ENCODE measurements around the gene SERPINB12.

The SERPINB12 gene

DNA sequence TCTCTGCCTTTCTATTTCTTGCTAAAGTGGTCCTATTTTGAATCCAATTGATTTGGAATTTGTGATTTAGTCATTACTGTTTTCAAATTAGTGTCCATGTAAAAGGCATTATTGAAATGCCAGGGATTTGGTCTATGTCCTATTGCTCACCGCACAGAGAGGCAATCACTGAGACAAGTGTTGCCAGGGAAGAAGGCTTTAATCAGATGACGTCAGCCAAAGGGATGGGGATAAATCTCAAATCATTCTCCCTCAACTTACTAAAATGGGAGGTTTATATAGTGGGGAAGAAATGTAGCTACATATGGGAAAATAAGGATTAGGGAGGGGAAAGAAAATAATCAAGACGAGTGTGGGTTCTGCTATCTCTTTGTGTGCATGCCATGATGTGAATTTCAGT lies 9.6 kb downstream of the SERPINB12 start:
- no peak for DNase-seq

- DNase-seq = no peak
Observed at GRCh38 chr18:63552581-63552980, 10.4 kb downstream of the SERPINB12 start.

GRCh38 chr18:63553081-63553480 lies 10.9 kb downstream of the SERPINB12 start:
- peak; percentile 33 for DNase-seq

DNA sequence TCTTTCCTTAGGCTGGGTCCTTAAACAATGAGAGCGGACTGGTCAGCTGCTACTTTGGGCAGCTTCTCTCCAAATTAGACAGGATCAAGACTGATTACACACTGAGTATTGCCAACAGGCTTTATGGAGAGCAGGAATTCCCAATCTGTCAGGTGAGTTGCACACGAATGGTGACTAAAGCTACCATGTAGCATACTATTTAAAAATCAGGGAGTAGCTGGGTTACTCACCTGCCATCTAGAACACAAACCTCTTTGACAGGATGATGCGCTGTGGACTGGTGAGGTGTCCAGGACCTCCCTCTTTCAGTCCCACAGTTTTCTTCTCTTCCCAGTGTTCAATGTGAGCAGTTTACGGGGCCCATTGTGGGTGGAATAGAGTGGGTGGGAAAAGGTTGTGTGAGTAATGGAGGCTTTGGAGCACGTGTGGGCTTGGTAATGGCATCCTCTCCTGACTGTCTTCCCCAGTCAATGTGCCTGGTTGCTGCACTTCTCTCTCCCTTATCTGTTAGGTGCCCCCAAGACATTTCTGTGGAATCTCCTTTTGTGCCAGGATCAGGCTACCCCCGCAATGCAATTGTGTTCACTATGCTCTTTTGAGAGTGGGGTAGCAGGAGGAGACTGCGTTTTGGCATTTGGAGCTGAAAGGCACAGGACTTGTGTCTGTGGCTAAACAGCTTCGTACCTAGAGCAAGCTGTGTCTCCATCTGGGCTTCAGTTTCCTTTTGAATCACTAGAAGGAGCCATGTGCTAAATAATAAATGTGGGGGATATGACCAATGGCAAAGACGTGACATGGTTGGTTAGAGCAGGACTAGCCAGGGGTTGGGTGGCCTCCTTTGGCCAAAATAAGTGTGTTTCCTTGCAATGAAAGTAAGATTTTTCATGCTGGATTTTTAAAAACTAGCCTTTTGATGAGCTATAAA lies 17.7 kb downstream of the SERPINB12 start:
- no peak for DNase-seq

DNA sequence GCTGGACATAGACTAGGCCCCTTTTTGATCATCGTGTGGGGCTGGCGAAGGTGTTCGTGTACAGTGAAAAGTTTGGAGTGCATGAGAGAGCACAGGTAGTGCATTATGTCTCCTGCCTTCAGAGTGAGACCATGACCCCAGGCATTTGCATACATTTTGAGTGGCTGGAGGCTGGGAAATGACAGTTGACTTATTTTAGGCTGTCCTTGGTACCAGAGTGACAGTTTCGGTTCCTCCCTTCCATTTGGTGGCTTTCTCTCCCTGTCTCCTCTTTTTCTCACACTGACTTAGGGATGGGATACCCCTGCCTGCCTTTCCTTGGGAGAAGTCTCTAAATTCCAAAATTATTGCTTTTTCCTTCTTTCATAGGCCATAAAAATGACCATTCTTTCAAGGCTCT lies 20.1 kb downstream of the SERPINB12 start:
- DNase-seq = no peak

DNA sequence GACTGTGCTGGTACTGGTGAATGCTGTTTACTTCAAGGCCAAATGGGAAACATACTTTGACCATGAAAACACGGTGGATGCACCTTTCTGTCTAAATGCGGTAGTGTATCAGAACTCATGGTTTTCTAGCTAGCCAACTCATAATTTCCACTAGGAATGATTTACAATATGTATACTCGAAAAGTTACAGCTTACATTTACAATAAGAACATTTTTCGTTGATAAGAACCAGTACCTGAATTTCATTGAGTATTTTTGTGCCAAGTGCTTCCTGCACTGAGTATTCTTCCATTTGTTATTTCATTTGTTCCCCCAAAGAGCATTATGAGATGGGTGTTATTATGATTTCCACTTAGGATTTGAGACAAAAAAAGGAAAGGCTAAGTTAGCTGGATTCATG lies 21.9 kb downstream of the SERPINB12 start:
- no peak for DNase-seq

DNA sequence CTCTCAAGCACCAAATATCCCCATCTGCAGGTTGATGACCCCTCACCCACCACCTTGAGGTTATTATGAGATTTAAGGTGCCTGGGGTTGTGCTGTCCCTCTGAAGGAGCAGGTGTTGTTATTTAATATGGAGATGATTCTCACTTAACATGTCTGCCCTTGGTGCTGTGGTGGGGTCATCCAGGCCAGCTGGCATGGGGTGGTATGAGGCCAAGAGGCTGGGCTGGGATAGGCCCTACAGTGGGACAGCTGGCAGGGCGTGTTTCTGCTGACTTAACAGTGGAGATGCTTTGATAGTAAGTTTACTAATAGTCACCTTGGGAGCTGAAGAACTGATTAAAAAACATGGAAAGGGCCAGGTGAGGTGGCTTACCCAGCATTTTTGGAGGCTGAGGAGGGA lies 22.4 kb downstream of the SERPINB12 start:
- DNase-seq = peak; percentile 24

GRCh38 chr18:63567276-63567675 lies 25.1 kb downstream of the SERPINB12 start:
- no peak for DNase-seq

GRCh38 chr18:63567825-63568224 lies 25.7 kb downstream of the SERPINB12 start:
- no peak for DNase-seq

- no peak for DNase-seq
Observed at GRCh38 chr18:63570721-63571120, 28.6 kb downstream of the SERPINB12 start.

DNA sequence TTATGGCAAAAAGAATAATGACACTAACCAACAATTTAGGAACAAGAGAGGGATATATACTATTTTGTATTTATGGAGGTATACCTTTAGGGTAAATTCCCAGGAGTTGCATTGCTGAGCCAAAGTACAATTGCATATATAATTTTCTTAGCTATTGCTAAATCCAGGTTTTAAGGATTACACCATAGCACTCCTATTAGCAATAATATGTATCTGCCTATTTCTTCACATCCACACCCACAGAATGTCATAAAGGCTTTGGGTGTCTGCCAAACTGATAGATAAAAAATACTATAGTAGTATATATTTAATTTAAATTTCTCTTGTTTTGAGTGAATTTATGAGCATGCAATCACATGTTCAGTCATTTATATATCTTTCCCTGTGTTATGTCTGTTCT lies 33.5 kb downstream of the SERPINB12 start:
- DNase-seq = no peak

GRCh38 chr18:63578357-63578958 lies 36.3 kb downstream of the SERPINB12 start:
- no peak for DNase-seq

DNA sequence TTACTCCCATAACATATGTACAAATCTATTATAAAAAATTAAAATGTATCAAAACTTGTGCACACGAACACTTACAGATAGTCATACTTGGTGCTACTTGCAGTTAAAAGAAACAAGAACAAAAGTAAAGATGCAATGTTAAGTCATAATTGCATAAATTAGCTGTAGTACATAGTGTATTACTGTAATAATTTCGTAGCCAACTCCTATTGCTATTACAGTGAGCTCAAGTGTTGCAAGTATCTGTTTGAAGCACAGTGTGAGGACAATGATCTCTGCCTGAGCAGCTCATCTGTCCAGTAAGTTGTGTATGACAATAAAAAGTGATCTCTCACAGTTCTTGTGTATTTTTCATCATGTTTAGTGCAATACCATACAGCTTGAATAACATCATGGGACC lies 37.4 kb downstream of the SERPINB12 start:
- no peak for DNase-seq

- no peak for DNase-seq
Observed at GRCh38 chr18:63585988-63586387, 43.8 kb downstream of the SERPINB12 start.

DNA sequence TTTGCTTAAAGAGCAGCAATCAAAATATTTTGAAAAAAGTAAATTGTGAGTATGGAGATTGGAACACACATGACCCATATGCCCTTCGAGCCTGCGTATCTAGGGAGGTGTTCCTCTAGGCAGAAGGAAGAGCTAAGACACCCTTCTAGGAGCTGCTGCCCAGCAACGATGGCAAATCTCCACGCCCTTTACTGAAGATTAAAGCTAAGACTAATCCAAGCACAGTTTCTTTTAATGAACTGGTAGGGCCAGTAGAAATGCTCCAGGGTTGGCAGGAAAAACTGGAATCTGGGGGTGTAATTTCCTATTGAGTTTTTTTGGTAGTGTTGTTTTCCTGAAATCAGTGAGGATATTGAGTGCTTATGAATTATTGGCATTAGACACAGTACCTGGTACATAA lies 44.3 kb downstream of the SERPINB12 start:
- no peak for DNase-seq

GRCh38 chr18:63586966-63587365 lies 44.8 kb downstream of the SERPINB12 start, which contains the start of gene SERPINB13:
TSS of gene SERPINB13 (plus strand) at chr18:63587343. CDS start at chr18:63588668, 1,325 bp downstream.
- DNase-seq = no peak

DNA sequence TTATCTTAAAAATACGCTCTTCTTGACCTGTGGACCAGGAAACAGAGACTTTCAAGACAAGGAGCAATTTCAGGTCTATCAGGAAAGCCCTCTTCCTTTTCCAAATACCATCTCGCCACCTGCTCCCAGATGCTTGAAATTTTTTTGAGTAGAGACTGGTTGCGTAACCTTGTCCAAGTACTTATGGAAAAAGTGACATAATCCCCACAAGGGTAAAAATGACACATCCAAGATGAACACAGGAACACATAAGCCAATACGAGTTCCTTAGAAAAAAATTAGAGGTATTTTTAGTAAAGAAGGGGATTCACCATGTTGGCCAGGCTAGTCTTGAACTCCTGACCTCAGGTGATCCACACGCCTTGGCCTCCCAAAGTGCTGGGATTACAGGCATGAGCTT lies 46.7 kb downstream of the SERPINB12 start:
- no peak for DNase-seq

DNA sequence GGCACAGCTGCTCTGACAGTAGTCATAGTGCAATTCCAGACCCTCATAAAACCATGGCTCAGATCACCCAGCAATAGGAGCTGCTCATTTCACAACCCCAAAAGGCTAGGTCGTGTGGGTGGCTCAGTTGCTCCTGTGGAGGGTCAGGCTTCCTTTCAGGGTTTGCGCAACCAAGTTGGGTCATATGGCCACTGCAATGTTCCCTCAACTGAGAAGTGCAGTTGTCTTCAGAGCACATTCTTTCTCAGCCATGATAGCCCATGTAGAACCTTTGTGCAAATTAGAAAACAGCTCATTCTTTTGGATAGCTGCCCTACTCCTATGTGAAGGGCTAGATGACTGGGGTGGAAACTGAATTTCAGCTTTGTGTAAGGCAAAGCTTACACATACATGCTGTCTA lies 48.2 kb downstream of the SERPINB12 start:
- DNase-seq = no peak

DNA sequence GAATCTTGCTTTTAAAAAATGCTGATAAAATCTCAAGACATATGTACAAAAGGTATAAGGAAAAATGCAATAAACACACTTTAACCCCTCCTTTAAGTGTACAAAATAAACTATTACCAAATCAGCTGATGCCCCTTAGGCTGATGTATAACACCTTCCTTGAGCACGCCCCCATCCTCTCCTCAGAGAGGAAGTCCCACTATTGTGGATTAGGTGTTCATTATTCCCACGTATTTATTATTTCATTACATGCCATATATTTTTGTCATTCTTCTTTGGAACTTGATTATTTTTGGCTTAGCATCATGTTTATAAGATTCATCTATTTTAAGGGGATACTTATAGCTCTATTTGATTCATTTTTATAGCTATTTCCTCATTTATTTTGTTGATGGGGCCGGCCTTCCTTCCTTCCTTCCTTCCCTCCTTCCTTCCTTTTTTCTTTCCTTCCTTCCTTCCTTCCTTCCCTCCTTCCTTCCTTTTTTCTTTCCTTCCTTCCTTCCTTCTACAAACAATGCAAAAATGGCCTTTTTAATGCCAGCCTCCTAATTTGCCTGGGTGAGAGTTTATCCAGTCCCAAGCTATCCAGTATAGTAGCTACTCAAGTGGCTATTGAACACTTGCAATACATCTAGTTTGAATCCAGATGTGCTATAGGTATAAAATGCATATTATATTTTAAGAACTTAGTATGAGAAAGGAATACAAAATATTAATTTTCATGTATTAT lies 49.0 kb downstream of the SERPINB12 start:
- no peak for DNase-seq

GRCh38 chr18:63591725-63592124 lies 49.6 kb downstream of the SERPINB12 start:
- no peak for DNase-seq

- no peak for DNase-seq
Observed at GRCh38 chr18:63592471-63592870, 50.3 kb downstream of the SERPINB12 start.

DNA sequence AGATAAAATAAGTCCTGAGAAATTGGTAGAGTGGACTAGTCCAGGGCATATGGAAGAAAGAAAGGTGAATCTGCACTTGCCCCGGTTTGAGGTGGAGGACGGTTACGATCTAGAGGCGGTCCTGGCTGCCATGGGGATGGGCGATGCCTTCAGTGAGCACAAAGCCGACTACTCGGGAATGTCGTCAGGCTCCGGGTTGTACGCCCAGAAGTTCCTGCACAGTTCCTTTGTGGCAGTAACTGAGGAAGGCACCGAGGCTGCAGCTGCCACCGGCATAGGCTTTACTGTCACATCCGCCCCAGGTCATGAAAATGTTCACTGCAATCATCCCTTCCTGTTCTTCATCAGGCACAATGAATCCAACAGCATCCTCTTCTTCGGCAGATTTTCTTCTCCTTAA lies 54.8 kb downstream of the SERPINB12 start:
- DNase-seq = no peak

GRCh38 chr18:63603355-63603754 lies 61.2 kb downstream of the SERPINB12 start:
- DNase-seq = no peak

DNA sequence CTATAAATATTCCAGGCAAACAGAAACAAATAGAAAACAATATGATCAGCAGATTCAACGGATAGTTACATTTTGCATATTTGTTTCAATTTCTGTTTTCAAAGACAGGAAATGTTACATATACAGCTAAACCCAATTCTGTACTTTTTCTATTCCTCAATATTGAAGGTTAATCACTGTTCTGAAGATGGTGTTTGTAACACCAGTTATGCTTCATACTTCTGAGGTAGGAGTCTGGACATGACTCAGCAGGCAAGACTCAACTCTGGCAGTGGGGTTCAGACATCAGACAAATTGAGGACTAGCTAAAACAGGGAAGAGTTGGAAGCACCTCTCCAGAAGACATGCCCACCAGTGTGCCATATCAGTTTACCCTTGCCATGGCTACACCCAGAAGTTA lies 61.6 kb downstream of the SERPINB12 start:
- DNase-seq = no peak
